HepG2 (cell line): Measurements from ENCODE around the gene PIM1. TPM values are rescaled to one million over a fixed set of nuclear protein-coding genes. Genes with fewer than 3 reads are reported as not detected.

Experiments used
- ELK4 ChIP-seq: sonication (generic); formaldehyde crosslinking; IDR thresholded peaks from 2 replicates; pipeline ENCODE4 v1.9.0; 2021; ENCODE audit warnings: missing genetic modification reagents, borderline replicate concordance
- JUNB ChIP-seq: sonication (generic); formaldehyde crosslinking; IDR thresholded peaks from 2 replicates; pipeline ENCODE4 v1.8.0; 2022; ENCODE audit warnings: missing genetic modification reagents, mild to moderate bottlenecking, borderline replicate concordance
- KLF15 ChIP-seq: sonication (generic); formaldehyde crosslinking; IDR thresholded peaks from 2 replicates; pipeline ENCODE4 v1.8.1; 2023; ENCODE audit warnings: borderline replicate concordance, mild to moderate bottlenecking, inconsistent platforms, missing genetic modification reagents, mixed read lengths
- KMT2A ChIP-seq: sonication (generic); formaldehyde crosslinking; IDR thresholded peaks from 2 replicates; pipeline ENCODE4 v1.4.0; 2020; ENCODE audit warnings: missing genetic modification reagents
- LCORL ChIP-seq, 2 experiments: fragments of 450-650 bp in 1 of 2; sonication (generic) in 1 of 2; formaldehyde crosslinking in 1 of 2; IDR thresholded peaks; 2 replicates each; pipeline versions ENCODE4 v1.5.0 to v1.6.1; 2017 to 2020; ENCODE audit warnings: antibody characterized with exemption in 1 of 2, missing genetic modification reagents in 1 of 2
- POLR2AphosphoS5 ChIP-seq: IDR thresholded peaks from 2 replicates; pipeline ENCODE4 v1.6.1; 2012; ENCODE audit warnings: low read depth, low read length
- SNRNP70 ChIP-seq: fragments of 200-400 bp; formaldehyde crosslinking; IDR thresholded peaks from 2 replicates; pipeline ENCODE4 v1.6.1; 2017; ENCODE audit warnings: mild to moderate bottlenecking, low read depth, low read length, moderate library complexity
- SP2 ChIP-seq: sonication (generic); formaldehyde crosslinking; IDR thresholded peaks from 2 replicates; pipeline ENCODE4 v1.5.1; 2020; ENCODE audit warnings: mild to moderate bottlenecking, missing genetic modification reagents
- ZBTB37 ChIP-seq: sonication (generic); formaldehyde crosslinking; IDR thresholded peaks from 2 replicates; pipeline ENCODE4 v1.4.0; 2020; ENCODE audit warnings: mild to moderate bottlenecking, missing genetic modification reagents
- ZNF232 ChIP-seq: sonication (generic); formaldehyde crosslinking; IDR thresholded peaks from 2 replicates; pipeline ENCODE4 v1.4.0; 2020; ENCODE audit warnings: missing genetic modification reagents, borderline replicate concordance
- ZNF333 ChIP-seq: sonication (generic); formaldehyde crosslinking; IDR thresholded peaks from 2 replicates; pipeline ENCODE4 v1.4.0; 2020; ENCODE audit warnings: mild to moderate bottlenecking, missing genetic modification reagents, borderline replicate concordance
- ZNF382 ChIP-seq: sonication (generic); formaldehyde crosslinking; IDR thresholded peaks from 2 replicates; pipeline ENCODE4 v1.5.0; 2020; ENCODE audit warnings: missing genetic modification reagents, mild to moderate bottlenecking, borderline replicate concordance
- ZNF430 ChIP-seq: sonication (generic); formaldehyde crosslinking; IDR thresholded peaks from 2 replicates; pipeline ENCODE4 v1.9.0; 2021; ENCODE audit warnings: mild to moderate bottlenecking, missing genetic modification reagents
- ZNF567 ChIP-seq: sonication (generic); formaldehyde crosslinking; IDR thresholded peaks from 2 replicates; pipeline ENCODE4 v1.8.1; 2023; ENCODE audit warnings: mild to moderate bottlenecking, missing genetic modification reagents, borderline replicate concordance
- ZNF660 ChIP-seq: sonication (generic); formaldehyde crosslinking; IDR thresholded peaks from 2 replicates; pipeline ENCODE4 v1.5.1; 2020; ENCODE audit warnings: mild to moderate bottlenecking, low read depth, missing genetic modification reagents, borderline replicate concordance
- ZXDC ChIP-seq: sonication (generic); formaldehyde crosslinking; IDR thresholded peaks from 2 replicates; pipeline ENCODE4 v1.5.0; 2020; ENCODE audit warnings: mild to moderate bottlenecking, missing genetic modification reagents
- polyA plus RNA-seq, 8 experiments: library from polyadenylated mRNA; depleted of rRNA in 3 of 8; stranded (reverse) in 7 of 8; unstranded in 1 of 8; fragments of >200 nt; fragmentation: Illumina TruSeq in 4 of 8; extraction: Trizol in 4 of 8; gene quantifications; 2 replicates each; pipeline versions ENCODE4 v1.2.1 to v1.2.3, GENCODE V29; 2011 to 2016; ENCODE audit warnings: low read depth in 4 of 8, missing spikeins in 1 of 8, mixed read lengths in 1 of 8; ENCODE audit not compliant: insufficient read depth in 1 of 8
- total RNA-seq, 5 experiments: library from RNA; depleted of rRNA; stranded (reverse); fragments of >200 nt; fragmentation: Illumina TruSeq; extraction: Trizol; gene quantifications; 2 replicates each; pipeline ENCODE4 v1.2.3, GENCODE V29; 2016; ENCODE audit warnings: low read depth in 1 of 5
- TF ChIP-seq, protein P1 (sequence below): sonication (generic); formaldehyde crosslinking; IDR thresholded peaks from 2 replicates; pipeline ENCODE4 v1.4.0; 2020; ENCODE audit warnings: missing genetic modification reagents, mild to moderate bottlenecking, borderline replicate concordance

PIM1 gene
- total and polyA plus RNA-seq, 2 of the 13 experiments (the other 11 are each of a cell fraction or from before 2014, with no cell fraction given): 29.4 to 117 TPM

DNA sequence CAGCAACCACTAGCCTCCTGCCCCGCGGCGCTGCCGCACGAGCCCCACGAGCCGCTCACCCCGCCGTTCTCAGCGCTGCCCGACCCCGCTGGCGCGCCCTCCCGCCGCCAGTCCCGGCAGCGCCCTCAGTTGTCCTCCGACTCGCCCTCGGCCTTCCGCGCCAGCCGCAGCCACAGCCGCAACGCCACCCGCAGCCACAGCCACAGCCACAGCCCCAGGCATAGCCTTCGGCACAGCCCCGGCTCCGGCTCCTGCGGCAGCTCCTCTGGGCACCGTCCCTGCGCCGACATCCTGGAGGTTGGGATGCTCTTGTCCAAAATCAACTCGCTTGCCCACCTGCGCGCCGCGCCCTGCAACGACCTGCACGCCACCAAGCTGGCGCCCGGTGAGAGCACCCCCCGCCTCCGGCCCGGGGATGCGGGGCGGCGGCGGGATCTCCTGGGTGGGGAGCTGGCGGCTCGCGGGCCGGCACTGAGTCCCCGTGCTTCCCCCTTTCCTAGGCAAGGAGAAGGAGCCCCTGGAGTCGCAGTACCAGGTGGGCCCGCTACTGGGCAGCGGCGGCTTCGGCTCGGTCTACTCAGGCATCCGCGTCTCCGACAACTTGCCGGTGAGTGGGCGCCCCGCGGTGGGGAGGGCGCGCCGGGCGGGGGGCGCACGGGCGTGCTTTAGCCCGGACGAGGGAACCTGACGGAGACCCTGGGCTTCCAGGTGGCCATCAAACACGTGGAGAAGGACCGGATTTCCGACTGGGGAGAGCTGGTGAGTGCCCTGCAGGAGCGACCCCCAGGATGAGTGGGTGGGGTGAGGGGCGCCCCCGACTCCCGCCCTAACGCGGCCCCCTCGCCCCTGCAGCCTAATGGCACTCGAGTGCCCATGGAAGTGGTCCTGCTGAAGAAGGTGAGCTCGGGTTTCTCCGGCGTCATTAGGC lies 585 bp downstream of the PIM1 start (continued):
- TF ChIP-seq ZNF430 (CRISPR knock-in tag): peak; percentile 81; the same call in 1 of the 2 replicates
- TF ChIP-seq ZBTB37: no peak
- TF ChIP-seq ZNF567 (CRISPR knock-in tag): peak; percentile 33; the same call in 1 of the 2 replicates
- TF ChIP-seq SP2 (CRISPR knock-in tag): no peak
- TF ChIP-seq JUNB: 0 out of 2 replicates have a peak, but pooled peaks have one; percentile 34
- no peak for TF ChIP-seq SNRNP70
- TF ChIP-seq ZNF333 (CRISPR knock-in tag): no peak
- peak; percentile 43; the same call in 1 of the 2 replicates for TF ChIP-seq ELK4
- no peak for TF ChIP-seq KMT2A (CRISPR knock-in tag)
- TF ChIP-seq ZNF382 (CRISPR knock-in tag): no peak
- TF ChIP-seq ZNF660 (CRISPR knock-in tag): no peak
- no peak; the same call in 1 of the 2 replicates for TF ChIP-seq ZXDC (CRISPR knock-in tag)
- TF ChIP-seq LCORL (IDR thresholded peaks at IDR 0.05): no peak
- peak; percentile 39 for TF ChIP-seq LCORL (CRISPR knock-in tag; IDR thresholded peaks at IDR 0.05)
- TF ChIP-seq, protein P1, sequence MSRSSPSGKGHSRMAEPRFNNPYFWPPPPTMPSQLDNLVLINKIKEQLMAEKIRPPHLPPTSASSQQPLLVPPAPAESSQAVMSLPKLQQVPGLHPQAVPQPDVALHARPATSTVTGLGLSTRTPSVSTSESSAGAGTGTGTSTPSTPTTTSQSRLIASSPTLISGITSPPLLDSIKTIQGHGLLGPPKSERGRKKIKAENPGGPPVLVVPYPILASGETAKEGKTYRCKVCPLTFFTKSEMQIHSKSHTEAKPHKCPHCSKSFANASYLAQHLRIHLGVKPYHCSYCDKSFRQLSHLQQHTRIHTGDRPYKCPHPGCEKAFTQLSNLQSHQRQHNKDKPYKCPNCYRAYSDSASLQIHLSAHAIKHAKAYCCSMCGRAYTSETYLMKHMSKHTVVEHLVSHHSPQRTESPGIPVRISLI (CRISPR knock-in tag): 0 out of 2 replicates have a peak, but pooled peaks have one; percentile 8
- peak; percentile 5; the same call in 1 of the 2 replicates for TF ChIP-seq ZNF232 (CRISPR knock-in tag)
- TF ChIP-seq KLF15: no peak
- no peak; the same call in 1 of the 2 replicates for TF ChIP-seq POLR2AphosphoS5
